T-helper 2 cell treated with Interferon-gamma antibody and Interleukin-4, amounts not matched to agents 100 ng/mL and 5 ng/mL, for 36 hours (primary cell): Measurements from ENCODE around the gene NAA80. TPM values are rescaled to one million over a fixed set of nuclear protein-coding genes. Genes with fewer than 3 reads are reported as not detected.

Source experiments
- intact Hi-C: fragments of 100-400 bp; cut with micrococcal nuclease; formaldehyde crosslinking; loops from one replicate; pipeline ENCODE4 v1.15.1; 2023
- total RNA-seq: library from RNA; stranded (reverse); gene quantifications from 2 replicates; pipeline ENCODE4 v1.2.3, GENCODE V29; 2022

The NAA80 gene
- total RNA-seq, 1 donor from 2014 or later, result 29.0 TPM

- intact Hi-C loops, result loop anchor here (1.0 kb wide), 4 partner anchors 13 to 33 kb away; partner anchors contain the start of gene IFRD2
These were observed 38.9 kb downstream of the NAA80 start for GRCh38 chr3:50260027-50260941.

DNA sequence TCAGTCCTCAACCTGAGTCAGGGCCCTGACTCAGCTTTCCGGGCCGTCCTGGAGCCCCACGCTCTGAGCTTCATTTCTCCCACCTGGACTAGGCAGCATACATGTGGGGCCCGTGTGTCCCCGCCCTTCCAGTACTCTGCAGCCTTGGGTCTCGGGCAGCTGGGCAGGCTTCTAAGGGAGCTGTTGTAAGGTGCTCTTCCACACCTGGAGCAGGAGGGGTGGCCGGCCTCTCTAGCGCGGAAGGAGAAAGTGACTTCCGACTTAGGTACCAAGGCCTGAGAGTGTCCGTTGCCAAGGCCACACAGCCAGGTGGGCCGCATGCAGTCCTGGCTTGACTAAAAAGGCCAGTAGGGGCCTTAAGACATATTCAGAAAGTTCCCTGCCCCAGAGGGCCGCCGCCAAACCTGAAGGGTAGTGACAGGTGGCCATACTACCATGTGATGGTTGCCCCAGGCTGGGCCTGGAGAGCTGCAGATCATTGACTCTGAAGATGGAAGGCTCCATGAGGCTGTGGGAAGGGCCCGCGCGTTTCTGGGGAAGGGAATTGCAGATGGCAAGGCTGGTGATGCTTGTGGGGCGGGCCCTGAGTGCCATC is 39.7 kb downstream of the NAA80 start:
- intact Hi-C loops, result loop anchor here (1.0 kb wide), 4 partner anchors 13 to 33 kb away; partner anchors contain the start of gene IFRD2

GRCh38 chr3:50258979-50259378 is 40.2 kb downstream of the NAA80 start:
- intact Hi-C loops, result no loop called here

- intact Hi-C loops, result no loop called here
These were observed 41.0 kb downstream of the NAA80 start for GRCh38 chr3:50258029-50258680.

GRCh38 chr3:50256978-50257890 is 42.0 kb downstream of the NAA80 start:
- intact Hi-C loops, result no loop called here

- intact Hi-C loops, result no loop called here
These were observed 44.0 kb downstream of the NAA80 start for GRCh38 chr3:50255251-50255615.

DNA sequence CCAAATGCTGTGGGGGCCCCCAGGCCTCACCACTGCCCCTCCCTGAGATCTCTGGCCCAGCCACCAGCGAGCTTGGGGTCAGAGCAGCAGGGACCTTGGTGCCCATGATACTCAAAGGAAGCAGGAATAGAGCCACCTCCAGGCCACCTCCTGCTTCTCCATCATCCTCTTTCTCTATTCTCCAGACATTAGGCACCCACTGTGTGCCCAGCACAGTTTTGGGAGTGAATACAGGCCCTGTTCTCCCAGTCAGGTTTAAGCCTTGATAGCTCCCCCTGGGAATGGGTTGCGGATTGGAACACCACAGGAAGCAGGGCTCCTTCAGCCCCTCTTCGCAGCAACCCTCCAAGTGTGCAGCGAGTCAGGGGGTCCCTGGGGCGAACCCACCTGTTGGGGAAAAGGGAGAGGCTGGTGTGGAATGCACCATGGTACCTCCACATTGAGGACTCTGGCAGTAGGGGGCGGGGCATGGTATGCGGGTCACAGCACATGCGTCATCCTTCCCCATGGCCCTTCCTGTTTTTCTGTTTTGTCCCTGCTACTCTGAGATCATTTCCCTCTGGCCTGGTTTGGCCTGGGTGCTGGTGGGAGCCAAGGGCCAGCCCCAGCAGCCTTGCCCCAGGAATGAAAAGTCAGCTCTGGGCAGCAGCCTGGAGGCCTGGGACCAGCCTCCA is 44.5 kb downstream of the NAA80 start:
- intact Hi-C loops, result no loop called here

GRCh38 chr3:50251220-50251619 is 48.0 kb downstream of the NAA80 start:
- intact Hi-C loops, result no loop called here

DNA sequence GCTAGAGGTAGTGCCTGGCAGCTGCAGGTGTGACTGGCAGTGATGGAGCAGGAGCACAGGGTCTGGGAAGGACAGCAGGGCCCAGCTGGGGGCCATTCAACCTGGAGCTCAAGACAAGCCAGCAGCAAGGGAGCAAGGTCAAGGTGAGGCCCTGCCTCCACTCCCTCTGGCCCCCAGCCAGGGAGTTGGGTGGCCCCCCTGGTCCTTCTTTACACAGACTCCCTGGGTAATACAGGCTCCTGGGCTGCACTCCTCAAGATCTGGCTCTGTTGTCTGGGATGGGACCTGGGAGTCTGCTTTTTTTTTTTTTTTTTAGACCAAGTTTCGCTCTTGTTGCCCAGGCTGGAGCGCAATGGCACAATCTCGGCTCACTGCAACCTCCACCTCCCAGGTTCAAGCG is 48.7 kb downstream of the NAA80 start:
- intact Hi-C loops, result no loop called here

DNA sequence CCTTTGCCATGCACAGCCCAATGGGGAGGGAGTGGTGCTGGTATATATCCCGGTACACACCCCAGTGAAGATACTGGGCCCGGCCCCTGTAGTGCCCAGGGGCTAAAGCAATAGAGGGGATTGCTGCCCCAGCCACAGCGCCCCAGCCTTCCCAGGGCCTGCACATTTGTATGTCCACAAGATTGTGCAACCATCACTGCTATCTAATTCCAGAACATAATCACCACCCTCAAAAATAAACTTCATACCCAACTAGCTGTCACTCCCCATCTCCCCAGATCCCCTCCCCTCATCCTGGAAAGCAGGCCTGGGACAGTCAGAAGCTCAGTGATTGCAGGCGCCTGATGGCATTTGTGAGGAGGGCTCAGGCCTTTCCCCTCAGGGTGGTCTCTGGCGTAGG is 49.7 kb downstream of the NAA80 start:
- intact Hi-C loops, result no loop called here

- intact Hi-C loops, result no loop called here
These were observed 50.8 kb downstream of the NAA80 start for GRCh38 chr3:50248387-50248786.

DNA sequence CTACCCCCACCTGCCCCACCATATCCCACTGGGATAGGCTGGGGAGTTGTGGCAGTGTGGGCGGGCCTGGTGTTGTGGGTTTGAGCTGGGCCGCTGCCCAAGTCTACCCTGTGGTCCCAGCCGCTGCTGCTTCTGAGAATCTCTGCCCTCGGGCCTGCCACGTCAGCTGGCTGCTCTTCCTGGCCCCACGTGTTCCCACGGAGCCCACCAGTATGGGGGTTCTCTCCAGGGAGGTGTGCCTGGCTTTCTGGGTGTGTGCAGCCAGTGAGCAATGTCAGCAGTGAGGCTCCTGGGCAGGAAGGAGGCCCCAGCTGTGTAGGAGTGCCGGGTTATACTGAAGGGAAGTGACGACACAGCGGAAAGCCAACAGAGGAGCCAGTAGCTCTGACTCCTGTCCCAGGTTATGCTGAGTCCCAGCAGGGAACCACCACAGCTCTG is 52.7 kb downstream of the NAA80 start:
- intact Hi-C loops, result loop anchor here (1.0 kb wide), 5 partner anchors 8 to 52 kb away; no protein-coding TSS in a partner anchor

Other genes starting within 250 kb of the NAA80 start
- 176 and 185 TPM in 2 replicates for gene RBM5, start 210.5 kb downstream of the NAA80 start, total RNA-seq
- gene SEMA3F, start 144.1 kb downstream of the NAA80 start, total RNA-seq, result 0.05 and 0.11 TPM in 2 replicates
- gene GNAT1, start 107.8 kb downstream of the NAA80 start, total RNA-seq, result not detected in 2 replicates
- not detected in 2 replicates for gene SLC38A3, start 94.1 kb downstream of the NAA80 start, total RNA-seq
- 420 and 429 TPM in 2 replicates for gene GNAI2, start 63.2 kb downstream of the NAA80 start, total RNA-seq
- 0.30 and 0.57 TPM in 2 replicates for gene SEMA3B, start 30.3 kb downstream of the NAA80 start, total RNA-seq
- not detected in 2 replicates for gene LSMEM2, start 20.3 kb downstream of the NAA80 start, total RNA-seq
- gene IFRD2, start 7.0 kb downstream of the NAA80 start, total RNA-seq, result 99.8 and 103 TPM in 2 replicates
- 13.6 and 15.2 TPM in 2 replicates for gene HYAL3, start within 50 bp of the NAA80 start, total RNA-seq
- gene HYAL1, start 4.2 kb upstream of the NAA80 start, total RNA-seq, result 0.07 TPM in 1 of 2 replicates, not detected in the other
- gene HYAL2, start 23.3 kb upstream of the NAA80 start, total RNA-seq, result 9.0 and 9.1 TPM in 2 replicates
- 21.0 and 22.1 TPM in 2 replicates for gene TUSC2, start 28.8 kb upstream of the NAA80 start, total RNA-seq
- 125 and 127 TPM in 2 replicates for gene RASSF1, start 41.4 kb upstream of the NAA80 start, total RNA-seq
- 3.6 and 4.6 TPM in 2 replicates for gene ZMYND10, start 46.3 kb upstream of the NAA80 start, total RNA-seq
- 44.4 and 49.6 TPM in 2 replicates for gene NPRL2, start 51.4 kb upstream of the NAA80 start, total RNA-seq
- 42.7 and 46.3 TPM in 2 replicates for gene CYB561D2, start 51.5 kb upstream of the NAA80 start, total RNA-seq
- gene TMEM115, start 60.1 kb upstream of the NAA80 start, total RNA-seq, result 17.8 and 18.4 TPM in 2 replicates
- gene CACNA2D2, start 204.2 kb upstream of the NAA80 start, total RNA-seq, result 0.41 and 0.68 TPM in 2 replicates